ENCODE measurements around the gene ARFGAP3.
"Not testable (repeated sequence)": the region's sequence is repeated elsewhere in the genome, so short reads cannot be mapped to it uniquely, and the experiment has no call there.

ARFGAP3 gene

DNA sequence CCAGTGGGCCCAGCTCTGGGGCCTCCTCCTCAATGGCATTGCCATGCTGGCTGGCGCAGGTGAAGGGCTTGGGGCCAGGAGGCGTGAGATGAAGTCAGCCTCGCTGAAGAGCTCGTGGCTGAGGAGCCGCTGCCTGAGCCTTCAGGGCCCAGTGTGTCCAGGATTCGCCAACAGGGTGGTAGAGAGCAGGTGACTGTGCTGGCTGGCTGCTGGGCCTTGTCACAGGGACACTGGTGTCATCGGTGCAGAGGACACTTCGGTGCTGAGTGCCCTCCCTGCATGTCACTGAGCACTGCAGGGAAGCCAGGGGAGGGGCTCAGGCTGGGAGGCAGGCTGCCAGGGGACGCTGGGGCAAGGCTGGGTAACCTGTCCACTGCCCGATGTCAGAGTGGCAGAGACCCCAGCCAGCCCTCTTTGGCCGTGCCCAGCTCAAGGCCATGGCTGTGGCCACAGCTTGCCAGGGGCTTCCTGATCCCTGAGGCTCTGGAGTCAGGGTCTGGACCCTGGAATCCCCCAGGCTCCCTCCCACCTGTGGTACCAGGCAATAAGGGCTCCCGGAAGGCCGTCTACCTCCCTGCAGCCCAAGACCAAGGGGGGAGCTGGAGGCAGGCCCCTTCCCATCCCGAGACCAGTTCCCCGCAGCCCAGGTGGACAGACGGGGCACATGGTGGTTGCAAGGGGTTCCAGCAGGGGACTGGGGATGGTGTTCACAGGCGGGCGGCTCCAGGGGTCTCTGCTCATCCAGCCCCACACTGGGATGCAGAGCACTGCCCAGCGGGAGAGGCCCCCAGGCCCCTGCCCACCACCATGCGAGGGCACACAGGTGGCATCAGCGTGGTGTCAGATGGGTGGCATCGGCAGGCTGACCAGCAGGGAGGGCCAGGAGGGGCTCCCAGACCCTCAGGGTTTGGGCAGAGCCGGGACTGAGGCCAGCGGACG lies 63.9 kb downstream of the ARFGAP3 start:
- DNase-seq: no peak

DNA sequence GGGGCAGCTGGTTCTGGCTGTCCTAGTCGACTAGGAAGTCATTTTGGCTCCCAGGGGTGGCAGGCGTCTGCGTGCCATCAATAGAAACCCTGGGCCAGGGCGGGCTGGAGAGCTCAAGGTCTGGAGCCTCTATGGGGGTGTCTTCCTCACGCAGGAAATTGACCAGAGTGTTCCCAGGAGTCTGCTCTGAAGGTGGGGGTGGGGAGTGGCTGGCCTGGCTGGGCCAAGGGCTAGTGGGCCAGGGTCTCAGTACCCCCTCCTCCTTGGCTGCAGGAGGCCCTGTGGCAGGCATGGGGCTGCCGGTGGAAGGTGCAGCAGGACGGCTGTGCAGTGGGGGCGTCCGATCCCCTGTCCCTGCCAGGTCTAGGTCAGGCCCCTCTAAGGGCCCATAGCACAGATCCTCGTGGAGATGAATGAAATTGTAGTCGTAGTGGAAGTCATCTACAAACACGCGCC lies 64.6 kb downstream of the ARFGAP3 start:
- no peak for DNase-seq

DNA sequence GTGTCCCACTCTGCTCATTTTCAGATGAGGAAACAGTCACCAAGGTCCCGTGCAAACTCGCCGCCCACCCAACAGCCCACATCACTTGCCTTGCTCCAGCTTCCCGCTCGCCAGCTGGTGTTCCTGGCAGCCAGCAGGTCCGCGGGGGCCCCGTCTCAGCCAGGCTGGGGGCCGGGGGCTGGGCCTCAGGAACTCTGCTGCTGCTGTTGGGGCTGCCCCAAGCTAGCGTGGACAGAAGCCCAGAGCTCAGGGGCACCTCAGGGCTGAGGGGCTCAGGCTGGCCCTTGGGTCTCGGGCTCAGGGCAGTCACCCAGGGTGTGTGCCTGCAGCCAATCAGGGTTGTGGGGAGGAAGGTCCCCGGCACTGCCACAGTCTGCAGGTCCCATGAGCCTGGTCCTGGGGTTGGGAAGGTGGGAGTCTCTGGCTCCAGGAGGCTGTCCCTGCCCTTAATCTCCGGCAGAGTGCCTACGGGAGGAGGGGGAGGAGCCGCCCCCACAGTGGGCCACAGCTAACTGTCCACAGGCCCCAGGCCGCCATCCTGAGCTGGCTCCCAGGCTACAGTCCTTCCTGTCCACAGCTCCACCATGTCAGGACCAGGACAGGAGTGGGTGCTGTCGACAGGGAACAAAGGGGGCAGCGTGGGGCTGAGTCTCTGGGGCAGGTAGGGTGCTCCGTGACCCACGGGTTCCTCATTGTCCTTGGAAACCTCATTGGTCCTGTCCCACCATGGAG lies 65.2 kb downstream of the ARFGAP3 start:
- no peak for DNase-seq

DNA sequence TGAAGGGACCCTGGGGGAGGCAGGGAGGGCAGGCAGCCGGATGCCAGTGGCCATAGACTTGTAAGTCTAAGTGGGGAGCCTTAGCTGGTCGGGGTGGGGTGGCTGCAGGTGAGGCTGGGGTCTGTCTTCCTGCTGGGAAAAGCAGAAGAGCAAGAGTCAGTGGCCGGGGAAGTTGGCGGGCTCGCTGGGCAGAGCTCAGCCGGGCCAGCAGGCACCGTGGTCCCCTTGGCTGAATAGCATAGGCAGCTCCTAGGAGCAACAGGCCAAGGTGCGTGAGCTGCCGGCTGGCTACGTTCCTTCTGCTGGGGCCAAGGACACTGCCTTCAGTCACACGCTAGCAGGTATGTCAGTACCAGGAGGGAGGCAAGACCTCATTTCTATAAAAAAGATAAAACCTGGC lies 68.6 kb downstream of the ARFGAP3 start:
- DNase-seq: no peak

DNA sequence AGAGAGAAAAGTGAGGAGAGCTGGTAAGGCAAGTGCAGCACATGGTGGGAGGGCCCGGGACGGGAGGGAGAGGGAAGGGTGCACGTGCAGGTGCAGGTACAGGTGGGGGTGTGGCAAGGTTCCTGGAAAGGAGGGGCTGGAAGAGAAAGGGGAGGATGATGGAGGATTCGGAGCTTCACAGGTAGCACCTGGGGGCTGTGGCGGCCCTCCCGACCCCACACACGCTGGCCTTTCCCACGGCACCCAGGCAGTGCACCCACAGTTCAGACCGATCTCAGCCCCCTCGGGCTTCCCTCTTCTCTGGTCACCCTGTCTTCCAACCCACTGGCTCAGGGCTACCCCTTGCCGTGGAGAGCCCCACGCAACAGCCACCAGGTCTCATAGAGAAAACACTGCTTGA lies 69.1 kb downstream of the ARFGAP3 start:
- no peak for DNase-seq

DNA sequence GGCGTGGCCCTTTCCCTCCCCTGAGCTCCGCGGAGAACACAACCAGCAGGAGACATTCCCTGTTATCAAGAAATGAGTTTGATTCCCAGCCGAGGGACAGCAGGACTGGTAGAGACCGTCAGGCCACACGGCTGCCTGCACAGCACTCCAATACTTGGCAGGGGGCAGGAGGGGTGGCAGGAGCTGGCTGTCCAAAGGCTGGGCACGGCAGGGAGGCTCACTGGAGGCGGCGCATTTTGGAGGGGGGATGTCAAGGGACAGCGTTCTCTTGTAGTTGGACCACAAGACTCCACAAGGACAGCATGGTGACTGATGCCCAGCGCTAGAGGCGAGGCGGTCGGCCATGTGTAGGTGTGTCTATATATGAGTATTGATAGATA lies 69.7 kb downstream of the ARFGAP3 start:
- DNase-seq: no peak

DNA sequence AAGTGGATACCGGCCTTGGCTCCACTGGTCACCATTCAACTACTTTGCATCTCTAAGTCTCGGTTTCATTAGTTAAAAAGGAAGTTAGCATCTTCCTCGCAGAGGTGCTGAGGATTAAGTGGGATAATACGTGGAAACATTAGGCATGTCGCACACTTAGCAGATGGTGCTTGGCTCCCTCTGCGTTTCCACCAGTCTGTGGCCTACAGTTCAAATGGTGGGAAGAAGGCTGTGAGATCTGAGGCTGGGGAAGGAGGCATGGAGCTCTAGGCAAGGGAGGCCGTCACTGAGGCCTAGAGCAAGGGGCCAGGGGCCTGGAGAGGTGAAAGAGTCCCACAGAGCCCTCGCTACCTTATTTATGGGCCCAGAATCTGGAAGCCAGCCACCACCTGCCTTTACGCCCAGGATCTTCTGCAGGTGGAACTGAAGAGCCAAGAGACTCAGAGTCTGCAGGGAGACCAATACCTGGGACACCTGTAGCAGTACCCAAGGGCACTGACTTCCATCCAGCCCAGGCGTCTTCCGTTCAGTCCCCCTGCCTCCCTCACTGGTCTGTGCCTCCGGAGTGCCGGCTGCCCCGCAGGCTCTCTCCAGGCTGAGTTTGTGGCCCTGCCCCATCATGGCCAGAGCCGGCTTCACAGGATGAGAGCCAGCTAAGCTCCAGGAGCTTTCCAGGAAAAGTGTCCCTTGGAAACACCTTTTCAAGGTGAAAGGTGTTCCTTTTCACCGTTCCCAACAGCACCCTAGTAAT lies 70.3 kb downstream of the ARFGAP3 start:
- DNase-seq: no peak

DNA sequence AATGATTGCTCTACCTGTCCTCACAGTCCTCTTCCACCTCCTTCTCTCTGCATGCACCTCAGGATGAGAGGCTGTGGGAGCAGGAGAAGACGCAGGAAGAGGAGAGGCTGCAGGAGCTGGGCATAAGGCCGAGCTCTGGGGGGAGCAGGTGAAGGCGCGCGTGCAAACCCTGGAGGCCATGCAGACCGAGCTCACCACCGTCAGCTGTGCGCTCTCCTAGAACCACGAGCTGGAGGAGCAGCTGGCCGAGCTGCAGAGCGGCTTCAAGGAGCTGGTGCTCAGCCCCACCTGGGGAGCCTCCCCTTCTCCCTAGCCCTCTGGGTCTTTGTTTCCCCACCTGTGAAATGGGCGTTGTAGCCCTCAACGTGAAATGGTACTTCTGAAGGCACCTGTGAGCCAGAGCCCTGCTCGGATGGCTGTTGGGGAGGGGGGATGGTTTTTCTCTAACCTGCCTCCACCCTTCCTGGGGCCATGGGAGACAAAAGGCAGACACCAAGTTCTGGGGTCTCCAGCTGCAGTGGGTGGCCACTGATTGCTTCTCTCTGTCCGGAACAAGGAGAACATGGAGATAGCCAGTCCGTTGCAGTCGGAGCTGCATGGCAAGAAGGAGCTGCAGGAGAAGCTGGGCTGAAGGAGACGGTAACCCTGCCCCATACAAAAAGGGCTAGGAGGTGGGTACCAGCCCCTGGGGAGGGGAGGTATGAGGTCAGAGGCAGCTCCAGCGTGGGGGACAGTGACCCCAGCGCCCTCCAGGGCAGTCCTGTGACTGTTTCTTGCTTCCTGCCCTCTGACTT lies 71.2 kb downstream of the ARFGAP3 start:
- no peak for DNase-seq

DNA sequence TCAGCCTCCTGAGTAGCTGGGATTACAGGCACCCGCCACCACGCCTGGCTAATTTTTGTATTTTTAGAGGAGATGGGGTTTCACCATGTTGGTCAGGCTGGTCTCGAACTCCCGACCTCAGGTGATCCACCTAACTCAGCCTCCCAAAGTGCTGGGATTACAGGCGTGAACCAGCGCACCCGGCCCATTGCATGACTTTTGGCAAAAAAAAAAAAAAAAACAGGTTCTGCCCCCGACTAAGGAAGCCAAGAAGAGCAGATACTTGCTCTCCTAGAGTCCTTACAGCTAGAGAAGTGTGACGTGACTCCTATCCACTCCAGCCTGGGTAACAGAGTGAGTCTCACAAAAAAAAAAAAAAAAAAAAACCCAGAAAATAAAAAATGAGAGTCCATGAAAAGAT lies 74.8 kb downstream of the ARFGAP3 start:
- not testable (repeated sequence) for DNase-seq

DNA sequence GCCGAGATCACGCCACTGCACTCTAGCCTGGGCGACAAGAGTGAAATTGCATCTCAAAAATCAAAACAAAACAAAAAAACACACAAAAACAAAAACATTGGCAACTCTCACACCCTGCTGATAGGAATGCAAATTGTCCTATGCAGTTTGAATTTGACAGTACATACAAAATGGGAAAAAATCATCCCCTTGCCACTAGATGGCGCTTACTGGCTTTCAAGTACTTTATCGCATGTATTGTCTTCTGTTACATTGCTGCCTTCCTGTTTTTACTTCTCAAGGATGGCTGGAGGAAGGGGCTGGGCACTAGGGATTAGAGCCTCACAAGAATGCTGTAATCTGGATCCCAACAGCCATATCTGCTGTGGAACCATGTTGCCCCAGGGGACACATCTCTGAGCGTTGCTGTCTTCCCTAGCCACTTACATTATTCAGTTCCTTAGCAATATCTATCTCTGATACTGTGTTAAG lies 77.0 kb downstream of the ARFGAP3 start:
- DNase-seq: peak; percentile 59

DNA sequence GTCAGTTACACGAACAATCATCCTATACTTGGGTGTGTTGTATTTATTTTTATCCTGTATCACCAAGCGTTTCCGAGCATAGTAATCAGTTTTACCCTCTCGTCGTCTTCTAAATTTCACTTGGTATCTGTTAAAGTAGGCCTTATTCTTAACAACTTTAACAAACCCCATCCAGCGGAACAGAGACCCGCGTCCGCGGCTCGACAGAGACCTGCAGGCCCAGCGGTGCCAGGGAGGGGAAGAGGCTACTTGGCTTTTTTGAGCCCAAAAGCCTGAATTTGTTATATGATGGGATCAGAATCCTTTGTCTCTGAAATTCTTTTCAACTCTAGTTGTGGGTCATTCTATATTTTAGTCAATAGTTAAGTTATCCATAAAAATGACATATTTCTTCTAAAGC lies 79.9 kb downstream of the ARFGAP3 start:
- DNase-seq: no peak

DNA sequence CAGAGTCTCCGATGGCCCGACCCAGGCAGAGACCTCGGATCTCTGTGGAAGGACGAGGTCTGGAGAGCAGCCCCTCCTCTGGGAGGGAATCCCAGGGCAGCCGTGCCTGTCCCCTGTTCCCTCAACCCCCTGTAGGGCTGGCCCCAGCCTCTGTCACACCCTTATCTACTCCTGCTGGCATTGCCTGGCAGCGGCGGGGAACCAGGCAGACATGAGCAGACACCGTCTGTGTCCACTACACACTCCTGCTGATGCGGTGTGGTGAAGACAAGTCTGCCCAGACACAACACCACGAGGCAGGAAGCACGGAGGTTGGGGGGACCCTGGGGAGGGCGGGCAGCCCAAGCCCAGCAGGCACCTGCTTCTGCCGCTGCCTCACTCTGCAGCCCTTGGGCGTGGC lies 83.9 kb downstream of the ARFGAP3 start:
- no peak for DNase-seq

DNA sequence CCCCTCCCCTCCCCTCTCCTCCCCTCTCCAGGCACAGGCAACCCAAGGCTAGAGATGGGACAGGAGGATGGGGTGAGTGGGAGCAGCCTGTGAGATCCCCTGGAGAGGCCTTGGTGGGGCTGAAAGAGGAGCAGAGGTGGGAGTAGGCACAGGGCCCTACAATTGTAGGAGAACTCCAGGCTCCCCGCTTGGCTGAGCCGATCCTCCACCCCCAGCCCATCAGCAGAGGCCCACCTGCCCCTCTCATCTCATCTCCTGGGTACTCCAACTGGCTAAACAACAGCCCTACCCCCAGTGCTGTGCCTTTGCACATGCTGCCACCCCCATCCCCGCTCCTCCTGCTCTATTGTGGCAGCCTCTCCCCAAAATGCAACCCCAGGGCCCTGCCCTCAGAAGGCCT lies 84.4 kb downstream of the ARFGAP3 start:
- DNase-seq: no peak

DNA sequence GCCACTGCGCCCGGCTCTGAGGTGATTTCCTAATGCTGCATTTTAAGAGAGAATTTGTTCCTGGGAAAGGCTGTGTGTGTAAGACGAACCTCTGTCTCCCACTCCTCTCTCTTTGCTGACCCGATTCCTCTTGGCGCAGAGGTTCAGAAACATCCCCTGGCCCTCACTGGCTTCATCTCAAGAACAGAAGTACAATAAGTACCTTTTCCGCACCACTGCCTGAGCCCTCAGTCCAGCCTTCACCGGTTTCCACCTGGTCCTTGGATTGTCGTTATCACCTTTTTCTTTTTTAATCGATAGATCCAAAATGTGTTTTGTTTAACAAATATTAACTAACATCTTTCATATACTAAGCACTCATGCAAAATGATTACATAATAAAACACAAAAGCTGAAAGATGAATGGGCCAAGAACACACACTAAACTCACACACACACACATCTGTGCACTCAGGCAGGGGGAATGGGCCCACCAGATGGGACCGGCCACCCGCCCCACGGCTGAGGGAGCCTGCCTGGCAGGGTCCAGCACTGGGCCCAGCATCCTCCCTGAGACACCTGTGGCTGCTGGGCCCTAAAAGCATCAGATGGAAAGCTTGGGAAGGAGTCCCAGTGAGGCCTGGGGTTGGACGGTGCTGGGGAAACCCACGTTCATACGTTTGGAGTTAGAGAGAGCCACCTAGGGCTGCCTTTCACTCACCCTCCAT lies 86.0 kb downstream of the ARFGAP3 start:
- DNase-seq: no peak

DNA sequence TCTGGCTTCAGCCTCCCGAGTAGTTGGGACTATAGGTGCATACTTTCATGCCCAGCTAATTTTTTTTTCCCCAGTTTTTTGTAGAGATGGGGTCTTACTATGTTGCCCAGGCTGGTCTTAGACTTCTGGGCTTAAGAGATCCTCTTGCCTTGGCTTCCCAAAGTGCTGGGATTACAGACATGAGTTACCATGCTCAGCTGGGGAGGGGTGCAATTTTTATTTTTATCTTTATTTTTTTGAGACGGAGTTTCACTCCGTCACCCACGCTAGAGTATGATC lies 86.7 kb downstream of the ARFGAP3 start:
- DNase-seq: no peak

DNA sequence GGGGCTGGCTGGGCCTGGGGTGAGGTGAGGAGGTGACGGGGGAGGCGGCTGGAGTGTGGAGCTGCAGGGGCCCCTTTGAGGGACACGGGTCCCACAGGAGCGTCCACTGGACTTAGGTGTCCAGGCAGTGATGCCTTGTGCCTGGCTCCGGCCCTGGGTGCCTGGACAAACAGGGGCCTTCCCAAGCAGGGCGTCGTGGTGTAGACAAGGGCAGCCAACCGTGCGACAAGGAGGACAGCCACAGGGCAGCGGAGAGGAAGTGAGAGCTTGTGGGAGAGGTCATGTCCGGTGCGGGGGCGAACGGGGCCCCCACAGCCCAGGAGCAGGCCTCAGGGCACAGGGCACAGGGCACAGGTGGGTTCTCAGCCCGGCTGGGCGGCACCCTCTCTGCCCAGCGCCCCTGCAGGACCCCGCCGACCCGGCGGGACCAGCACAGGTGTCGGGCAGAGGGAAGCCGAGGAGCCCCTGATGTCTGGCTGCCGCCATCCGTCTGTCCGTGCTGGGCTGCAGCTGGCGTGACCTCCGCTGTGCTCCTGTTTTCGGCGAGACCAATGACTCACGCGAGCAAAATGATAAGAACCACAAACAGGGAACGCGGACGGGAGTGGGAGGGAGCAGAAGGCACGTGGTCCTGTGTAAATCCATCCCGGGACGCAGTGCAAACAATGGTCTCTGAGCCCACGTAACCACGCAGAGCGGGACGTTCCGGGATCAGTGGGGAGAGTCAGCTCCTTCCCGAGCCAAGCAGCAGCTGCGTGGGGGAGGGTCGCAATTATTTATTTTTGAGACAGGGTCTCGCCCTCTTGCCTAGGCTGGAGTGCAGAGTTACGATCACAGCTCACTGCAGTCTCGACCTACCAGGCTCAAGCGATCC lies 87.3 kb downstream of the ARFGAP3 start:
- DNase-seq: no peak

DNA sequence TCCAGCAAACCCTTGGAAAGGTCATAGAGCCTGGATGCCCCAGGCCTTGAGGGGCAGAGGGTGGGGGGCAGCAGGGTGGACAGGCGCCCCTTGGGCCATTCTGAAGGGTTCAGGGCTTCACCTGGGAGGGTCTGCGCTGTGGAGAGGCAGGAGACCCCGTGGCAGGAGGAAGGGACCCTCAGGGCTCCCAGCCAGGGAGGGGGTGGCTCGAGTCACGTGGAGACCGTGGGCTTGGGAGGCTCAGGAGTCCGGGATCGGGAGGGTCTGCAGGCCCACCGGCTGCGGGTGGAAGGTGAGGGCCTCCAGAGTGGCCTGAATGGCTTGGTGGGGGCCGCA lies 87.9 kb downstream of the ARFGAP3 start:
- no peak for DNase-seq

DNA sequence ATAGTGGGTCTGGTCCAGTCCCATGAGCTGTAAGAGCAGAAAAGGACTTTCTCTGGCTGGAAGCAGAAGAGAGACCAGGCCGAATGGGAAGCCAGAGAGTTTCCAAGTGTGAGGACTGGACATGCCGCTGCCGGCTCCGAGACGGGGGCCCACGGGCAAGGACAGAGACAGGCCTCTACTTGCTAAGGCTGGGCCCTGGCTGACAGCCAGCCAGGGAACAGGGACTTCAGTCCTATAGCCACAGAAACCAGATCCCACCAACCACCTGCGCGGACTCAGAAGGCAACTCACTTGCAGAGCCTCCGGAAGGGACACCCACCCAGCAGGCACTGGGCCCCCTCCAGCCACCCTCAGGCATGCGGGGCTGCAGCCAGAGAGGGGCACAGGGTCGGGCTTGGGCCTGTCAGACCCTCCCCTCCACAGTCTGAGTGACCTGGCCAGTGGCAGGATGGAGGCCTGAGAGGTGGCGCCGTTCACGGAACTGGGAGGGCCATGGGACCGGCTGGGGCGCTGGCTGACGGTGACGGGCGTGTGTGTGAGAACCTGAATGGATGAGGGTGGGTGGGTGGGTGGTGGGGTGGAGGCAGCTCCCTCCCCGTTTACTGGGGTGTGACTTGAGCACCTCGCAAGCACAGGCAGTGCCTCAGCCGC lies 88.6 kb downstream of the ARFGAP3 start:
- DNase-seq: no peak

DNA sequence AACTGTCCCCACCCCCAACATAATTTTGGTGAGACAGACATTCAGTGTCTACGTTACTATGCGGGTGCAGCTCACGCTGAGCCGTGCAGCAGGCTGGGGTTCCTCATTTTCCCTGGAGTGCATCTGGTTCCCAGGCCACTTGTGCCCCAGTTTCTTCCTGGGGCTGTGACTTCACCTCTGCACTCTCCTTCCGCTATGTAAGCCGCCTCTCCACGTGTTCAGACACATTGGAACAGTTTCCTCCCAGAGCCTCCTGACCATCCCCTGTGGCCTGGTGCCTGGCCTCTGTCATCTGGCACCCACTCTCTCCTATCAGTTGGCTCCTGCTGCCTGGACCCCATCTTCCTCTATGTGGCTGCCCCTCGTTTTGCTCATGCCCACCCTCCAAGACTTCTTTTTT lies 90.2 kb downstream of the ARFGAP3 start:
- DNase-seq: no peak

DNA sequence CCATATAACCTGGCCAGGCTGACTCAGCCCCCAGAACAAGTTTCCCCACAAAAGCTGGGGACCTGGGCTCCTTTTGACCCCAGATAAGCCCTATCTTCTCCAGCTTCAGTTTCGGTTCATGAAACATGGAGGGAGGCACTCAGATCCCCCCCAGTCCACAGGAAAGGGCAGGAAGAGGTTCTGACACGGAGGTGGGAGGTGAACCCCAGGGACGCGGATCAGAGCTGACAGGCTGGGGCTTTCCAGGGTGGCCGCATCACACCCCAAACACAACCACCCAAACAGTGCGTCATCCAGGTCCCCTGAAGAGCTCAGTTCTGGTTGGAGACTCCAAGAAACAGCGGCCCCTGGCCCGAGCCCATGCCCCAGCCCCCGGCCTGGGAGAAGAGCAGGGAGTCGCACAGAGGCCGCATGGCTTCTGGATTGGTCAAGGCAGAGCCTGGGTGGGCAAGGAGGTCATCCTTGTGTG lies 92.1 kb downstream of the ARFGAP3 start:
- DNase-seq: no peak

Data from NCI-H1436 treated with DMSO at 0.1 percent for 48 hours (cell line).